DLD1 (cell line): Measurements from ENCODE around the gene ZMIZ1.
"Not testable (repeated sequence)": the region's sequence is repeated elsewhere in the genome, so short reads cannot be mapped to it uniquely, and the experiment has no call there.

Experiments used
- in situ Hi-C: cut with HindIII; loops from 2 replicates; pipeline ENCODE4 v1.10.0; 2017; ENCODE audit warnings: low sequenced_read_pairs

The ZMIZ1 gene

GRCh38 chr10:79030705-79031104 is 38.1 kb upstream of the ZMIZ1 start:
- in situ Hi-C loops: no loop called here

- in situ Hi-C loops: no loop called here
Measured at GRCh38 chr10:79031723-79032122, 37.0 kb upstream of the ZMIZ1 start.

- in situ Hi-C loops: no loop called here
Measured at GRCh38 chr10:79034271-79034876, 34.4 kb upstream of the ZMIZ1 start.

- in situ Hi-C loops: not testable (repeated sequence)
Measured at GRCh38 chr10:79036416-79036815, 32.4 kb upstream of the ZMIZ1 start.

GRCh38 chr10:79038104-79038840 is 30.5 kb upstream of the ZMIZ1 start:
- in situ Hi-C loops: no loop called here

GRCh38 chr10:79038841-79039201 is 29.9 kb upstream of the ZMIZ1 start:
- in situ Hi-C loops: no loop called here

- in situ Hi-C loops: no loop called here
Measured at GRCh38 chr10:79042639-79043411, 25.9 kb upstream of the ZMIZ1 start.

GRCh38 chr10:79044036-79044632 is 24.6 kb upstream of the ZMIZ1 start:
- in situ Hi-C loops: no loop called here

- in situ Hi-C loops: no loop called here
Measured at GRCh38 chr10:79044846-79045245, 23.9 kb upstream of the ZMIZ1 start.

GRCh38 chr10:79045566-79046175 is 23.1 kb upstream of the ZMIZ1 start:
- in situ Hi-C loops: no loop called here

GRCh38 chr10:79046326-79046725 is 22.4 kb upstream of the ZMIZ1 start:
- in situ Hi-C loops: no loop called here

GRCh38 chr10:79046741-79047583 is 21.8 kb upstream of the ZMIZ1 start:
- in situ Hi-C loops: no loop called here

GRCh38 chr10:79047584-79047874 is 21.2 kb upstream of the ZMIZ1 start:
- in situ Hi-C loops: no loop called here

- in situ Hi-C loops: no loop called here
Measured at GRCh38 chr10:79047875-79048638, 20.7 kb upstream of the ZMIZ1 start.

- in situ Hi-C loops: no loop called here
Measured at GRCh38 chr10:79048639-79049550, 19.9 kb upstream of the ZMIZ1 start.

- in situ Hi-C loops: no loop called here
Measured at GRCh38 chr10:79049931-79050895, 18.6 kb upstream of the ZMIZ1 start.

GRCh38 chr10:79050896-79051555 is 17.7 kb upstream of the ZMIZ1 start:
- in situ Hi-C loops: no loop called here
